Measurements from ENCODE around the gene NFASC. TPM values are rescaled to one million over a fixed set of nuclear protein-coding genes. Genes with fewer than 3 reads are reported as not detected.

NFASC gene
- total RNA-seq, 1 donor from 2014 or later, result 29.6 TPM

GRCh38 chr1:205069371-205070125, 198.9 kb downstream of the NFASC start:
- FAIRE-seq, result no peak
- H3K36me3 ChIP-seq (ENCODE audit: insufficient read depth, low read length), result no peaks in the 10 kb centered on the region
- TF ChIP-seq EZH2 (IDR thresholded peaks at IDR 0.05; ENCODE audit: insufficient read depth, low read length), result no peak
- no peak for TF ChIP-seq CTCF (IDR thresholded peaks at IDR 0.05; ENCODE audit: insufficient read depth, low read depth, low read length)
- no peak for DNase-seq (ENCODE audit: low read depth)
- H3K4me1 ChIP-seq (ENCODE audit: insufficient read depth, low read length), result no peaks in the 10 kb centered on the region
- H4K20me1 ChIP-seq (ENCODE audit: insufficient read depth, low read length), result no peaks in the 10 kb centered on the region
- H3K27ac ChIP-seq (ENCODE audit: low read depth, low read length), result no peak overlapping the region
- H3K9ac ChIP-seq (ENCODE audit: low read length), result no peak overlapping the region
- peaks cover 26% of the 10 kb centered on the region for H3K27me3 Mint-ChIP-seq (ENCODE audit: low read depth, unreplicated experiment)
- H3K4me2 ChIP-seq (ENCODE audit: low read length), result no peak overlapping the region
- no peaks in the 10 kb centered on the region for H3K9me3 Mint-ChIP-seq (ENCODE audit: unreplicated experiment)
- H3K27me3 ChIP-seq (ENCODE audit: insufficient read depth, low read length), result no peaks in the 10 kb centered on the region
- no peak overlapping the region for H3K4me3 ChIP-seq (ENCODE audit: insufficient read depth, low read depth, low read length)
- H3K4me1 Mint-ChIP-seq (ENCODE audit: low read depth, unreplicated experiment), result peaks cover 1% of the 10 kb centered on the region
- H3K27ac Mint-ChIP-seq (ENCODE audit: unreplicated experiment), result no peak overlapping the region
- H3K36me3 Mint-ChIP-seq (ENCODE audit: low read depth, unreplicated experiment), result no peaks in the 10 kb centered on the region
- H3K4me3 Mint-ChIP-seq (ENCODE audit: unreplicated experiment), result no peak overlapping the region
- H3K9me3 ChIP-seq (ENCODE audit: insufficient read depth, low read depth, low read length), result no peaks in the 10 kb centered on the region
- H2AFZ ChIP-seq (ENCODE audit: low read depth, low read length), result no peak overlapping the region
- no peaks in the 10 kb centered on the region for H3K79me2 ChIP-seq (ENCODE audit: insufficient read depth, low read length)

GRCh38 chr1:205071028-205071409, 200.4 kb downstream of the NFASC start:
- no peaks in the 10 kb centered on the region for H3K9me3 ChIP-seq (ENCODE audit: insufficient read depth, low read depth, low read length)
- no peaks in the 10 kb centered on the region for H4K20me1 ChIP-seq (ENCODE audit: insufficient read depth, low read length)
- no peak overlapping the region for H3K27ac ChIP-seq (ENCODE audit: low read depth, low read length)
- H3K27ac Mint-ChIP-seq (ENCODE audit: unreplicated experiment), result no peak overlapping the region
- FAIRE-seq, result no peak
- H2AFZ ChIP-seq (ENCODE audit: low read depth, low read length), result no peak overlapping the region
- no peaks in the 10 kb centered on the region for H3K36me3 Mint-ChIP-seq (ENCODE audit: low read depth, unreplicated experiment)
- H3K4me1 ChIP-seq (ENCODE audit: insufficient read depth, low read length), result no peaks in the 10 kb centered on the region
- no peaks in the 10 kb centered on the region for H3K36me3 ChIP-seq (ENCODE audit: insufficient read depth, low read length)
- no peak overlapping the region for H3K4me3 ChIP-seq (ENCODE audit: insufficient read depth, low read depth, low read length)
- no peak overlapping the region for H3K9ac ChIP-seq (ENCODE audit: low read length)
- H3K4me2 ChIP-seq (ENCODE audit: low read length), result no peak overlapping the region
- no peaks in the 10 kb centered on the region for H3K9me3 Mint-ChIP-seq (ENCODE audit: unreplicated experiment)
- no peak for TF ChIP-seq CTCF (IDR thresholded peaks at IDR 0.05; ENCODE audit: insufficient read depth, low read depth, low read length)
- TF ChIP-seq EZH2 (IDR thresholded peaks at IDR 0.05; ENCODE audit: insufficient read depth, low read length), result no peak
- peaks cover 7% of the 10 kb centered on the region for H3K4me1 Mint-ChIP-seq (ENCODE audit: low read depth, unreplicated experiment)
- no peak for DNase-seq (ENCODE audit: low read depth)
- H3K79me2 ChIP-seq (ENCODE audit: insufficient read depth, low read length), result no peaks in the 10 kb centered on the region
- H3K27me3 Mint-ChIP-seq (ENCODE audit: low read depth, unreplicated experiment), result peaks cover 17% of the 10 kb centered on the region
- no peak overlapping the region for H3K4me3 Mint-ChIP-seq (ENCODE audit: unreplicated experiment)
- H3K27me3 ChIP-seq (ENCODE audit: insufficient read depth, low read length), result no peaks in the 10 kb centered on the region

- Mint-ChIP-seq H3K36me3 (ENCODE audit: low read depth, unreplicated experiment) (peaks cover under 1% of the 10 kb centered on the region), H3K9me3 (ENCODE audit: unreplicated experiment) (no peaks in the 10 kb centered on the region), H3K4me1 (ENCODE audit: low read depth, unreplicated experiment) (peaks cover 10% of the 10 kb centered on the region), H3K27ac (ENCODE audit: unreplicated experiment) (no peak overlapping the region), H3K27me3 (ENCODE audit: low read depth, unreplicated experiment) (peaks cover 11% of the 10 kb centered on the region), H3K4me3 (ENCODE audit: unreplicated experiment) (no peak overlapping the region)
- Histone ChIP-seq H2AFZ (ENCODE audit: low read depth, low read length) (no peak overlapping the region), H3K27me3 (ENCODE audit: insufficient read depth, low read length) (no peaks in the 10 kb centered on the region), H3K79me2 (ENCODE audit: insufficient read depth, low read length) (no peaks in the 10 kb centered on the region), H4K20me1 (ENCODE audit: insufficient read depth, low read length) (no peaks in the 10 kb centered on the region), H3K36me3 (ENCODE audit: insufficient read depth, low read length) (no peaks in the 10 kb centered on the region), H3K9ac (ENCODE audit: low read length) (no peak overlapping the region), H3K9me3 (ENCODE audit: insufficient read depth, low read depth, low read length) (no peaks in the 10 kb centered on the region), H3K4me3 (ENCODE audit: insufficient read depth, low read depth, low read length) (no peak overlapping the region), H3K27ac (ENCODE audit: low read depth, low read length) (no peak overlapping the region), H3K4me2 (ENCODE audit: low read length) (no peak overlapping the region), H3K4me1 (ENCODE audit: insufficient read depth, low read length) (no peaks in the 10 kb centered on the region)
- no peak for TF ChIP-seq EZH2 (IDR thresholded peaks at IDR 0.05; ENCODE audit: insufficient read depth, low read length)
- TF ChIP-seq CTCF (IDR thresholded peaks at IDR 0.05; ENCODE audit: insufficient read depth, low read depth, low read length), result no peak
- DNase-seq (ENCODE audit: low read depth), result no peak
- no peak for FAIRE-seq
Measured at GRCh38 chr1:205071801-205072200, 201.1 kb downstream of the NFASC start.

Measured in astrocyte (in vitro differentiated cells and primary cell).